ENCODE measurements around the gene KRT23.

The KRT23 gene

GRCh38 chr17:40937384-40937819 lies at the start of gene KRT23:
TSS of gene KRT23 (minus strand) at chr17:40937646. CDS start at chr17:40936603, 1,043 bp downstream.
- DNase-seq (ENCODE audit: low spot score): no peak

GRCh38 chr17:40986920-40987319 lies 49.5 kb upstream of the KRT23 start:
- no peak for DNase-seq (ENCODE audit: low spot score)

- DNase-seq (ENCODE audit: low spot score): no peak
These were observed 46.8 kb upstream of the KRT23 start, which contains the start of gene KRT40 for GRCh38 chr17:40984226-40984625. TSS of gene KRT40 (minus strand) at chr17:40984326. CDS start at chr17:40984273, 53 bp downstream.

GRCh38 chr17:40981115-40981514 lies 43.7 kb upstream of the KRT23 start:
- no peak for DNase-seq (ENCODE audit: low spot score)

GRCh38 chr17:40980596-40980995 lies 43.1 kb upstream of the KRT23 start:
- DNase-seq (ENCODE audit: low spot score): peak; percentile 38

GRCh38 chr17:40980117-40980516 lies 42.7 kb upstream of the KRT23 start:
- DNase-seq (ENCODE audit: low spot score): no peak

GRCh38 chr17:40978575-40979151 lies 41.2 kb upstream of the KRT23 start:
- no peak for DNase-seq (ENCODE audit: low spot score)

- DNase-seq (ENCODE audit: low spot score): no peak
These were observed 38.1 kb upstream of the KRT23 start for GRCh38 chr17:40975516-40975915.

GRCh38 chr17:40974366-40974765 lies 36.9 kb upstream of the KRT23 start:
- no peak for DNase-seq (ENCODE audit: low spot score)

GRCh38 chr17:40967582-40967981 lies 30.1 kb upstream of the KRT23 start:
- DNase-seq (ENCODE audit: low spot score): no peak

- DNase-seq (ENCODE audit: low spot score): no peak
These were observed 29.4 kb upstream of the KRT23 start, which contains the start of gene KRT39 for GRCh38 chr17:40966848-40967247. TSS of gene KRT39 (minus strand) at chr17:40966948. CDS start at chr17:40966856, 92 bp downstream.

- DNase-seq (ENCODE audit: low spot score): no peak
These were observed 26.4 kb upstream of the KRT23 start for GRCh38 chr17:40963838-40964237.

GRCh38 chr17:40962059-40962561 lies 24.7 kb upstream of the KRT23 start:
- no peak for DNase-seq (ENCODE audit: low spot score)

GRCh38 chr17:40961591-40961990 lies 24.1 kb upstream of the KRT23 start:
- DNase-seq (ENCODE audit: low spot score): no peak

- DNase-seq (ENCODE audit: low spot score): no peak
These were observed 22.7 kb upstream of the KRT23 start for GRCh38 chr17:40960144-40960543.

GRCh38 chr17:40958086-40958953 lies 20.9 kb upstream of the KRT23 start:
- no peak for DNase-seq (ENCODE audit: low spot score)

- peak; percentile 27 for DNase-seq (ENCODE audit: low spot score)
These were observed 19.2 kb upstream of the KRT23 start for GRCh38 chr17:40956401-40957254.

GRCh38 chr17:40953881-40954280 lies 16.4 kb upstream of the KRT23 start:
- DNase-seq (ENCODE audit: low spot score): no peak

GRCh38 chr17:40952661-40953060 lies 15.2 kb upstream of the KRT23 start:
- peak; percentile 36 for DNase-seq (ENCODE audit: low spot score)

- no peak for DNase-seq (ENCODE audit: low spot score)
These were observed 14.7 kb upstream of the KRT23 start for GRCh38 chr17:40952154-40952553.

- no peak for DNase-seq (ENCODE audit: low spot score)
These were observed 13.7 kb upstream of the KRT23 start for GRCh38 chr17:40951011-40951622.

GRCh38 chr17:40950176-40950575 lies 12.7 kb upstream of the KRT23 start:
- no peak for DNase-seq (ENCODE audit: low spot score)
